GM21723 (cell line): Measurements from ENCODE around the gene MYCBP2.
"Not testable (repeated sequence)": the region's sequence is repeated elsewhere in the genome, so short reads cannot be mapped to it uniquely, and the experiment has no call there.

ENCODE experiments used
- ATAC-seq: cut with Tn5 transposase; IDR thresholded peaks from one replicate; pipeline ENCODE4 v1.9.1; 2021; ENCODE audit warnings: mild to moderate bottlenecking, moderate library complexity; ENCODE audit not compliant: unreplicated experiment

Gene MYCBP2

GRCh38 chr13:77326905-77327604 lies at the start of gene MYCBP2:
Gene MYCBP2, minus strand, starts transcription at chr13:77327094. Its CDS starts 319 bp downstream, at chr13:77326775.
- ATAC-seq = peak; percentile 55

GRCh38 chr13:77375560-77376108 lies 48.7 kb upstream of the MYCBP2 start:
- no peak for ATAC-seq

GRCh38 chr13:77374786-77375185 lies 47.9 kb upstream of the MYCBP2 start:
- ATAC-seq = no peak

- ATAC-seq = no peak
Measured at GRCh38 chr13:77374339-77374738, 47.4 kb upstream of the MYCBP2 start.

GRCh38 chr13:77373502-77373901 lies 46.6 kb upstream of the MYCBP2 start:
- ATAC-seq = no peak

GRCh38 chr13:77372275-77372674 lies 45.4 kb upstream of the MYCBP2 start:
- ATAC-seq = no peak

- ATAC-seq = no peak
Measured at GRCh38 chr13:77370888-77371287, 44.0 kb upstream of the MYCBP2 start.

- ATAC-seq = no peak
Measured at GRCh38 chr13:77362166-77362565, 35.3 kb upstream of the MYCBP2 start.

GRCh38 chr13:77360032-77360685 lies 33.3 kb upstream of the MYCBP2 start:
- no peak for ATAC-seq

GRCh38 chr13:77359171-77359570 lies 32.3 kb upstream of the MYCBP2 start:
- ATAC-seq = no peak

GRCh38 chr13:77358001-77358400 lies 31.1 kb upstream of the MYCBP2 start:
- no peak for ATAC-seq

GRCh38 chr13:77356155-77356554 lies 29.3 kb upstream of the MYCBP2 start:
- ATAC-seq = no peak

- no peak for ATAC-seq
Measured at GRCh38 chr13:77353995-77354394, 27.1 kb upstream of the MYCBP2 start.

- ATAC-seq = no peak
Measured at GRCh38 chr13:77351315-77351714, 24.4 kb upstream of the MYCBP2 start.

- ATAC-seq = no peak
Measured at GRCh38 chr13:77350811-77351210, 23.9 kb upstream of the MYCBP2 start.

- ATAC-seq = no peak
Measured at GRCh38 chr13:77349365-77349764, 22.5 kb upstream of the MYCBP2 start.

- ATAC-seq = not testable (repeated sequence)
Measured at GRCh38 chr13:77347351-77347750, 20.5 kb upstream of the MYCBP2 start.

GRCh38 chr13:77345150-77345780 lies 18.4 kb upstream of the MYCBP2 start:
- peak; percentile 73 for ATAC-seq

GRCh38 chr13:77343841-77344240 lies 16.9 kb upstream of the MYCBP2 start:
- ATAC-seq = no peak

GRCh38 chr13:77339408-77339807 lies 12.5 kb upstream of the MYCBP2 start:
- ATAC-seq = peak; percentile 68

GRCh38 chr13:77338961-77339401 lies 12.1 kb upstream of the MYCBP2 start:
- peak; percentile 74 for ATAC-seq

- peak; percentile 39 for ATAC-seq
Measured at GRCh38 chr13:77338329-77338728, 11.4 kb upstream of the MYCBP2 start.
